T-cell (primary cell): ENCODE data around the gene STK16. TPM values are rescaled to one million over a fixed set of nuclear protein-coding genes. Genes with fewer than 3 reads are reported as not detected.

Experiments
- ATAC-seq, 4 experiments: fragments of 200-7000 bp in 3 of 4; fragments of 150-1000 bp in 1 of 4; cut with Tn5 transposase; replicated peaks in 1 of 4; 1 replicate in 3 of 4; 2 replicates in 1 of 4; pipeline ENCODE4 v1.10.0; 2021; ENCODE audit warnings: moderate library complexity in 3 of 4, mild to moderate bottlenecking in 2 of 4, moderate number of reproducible peaks in 1 of 4
- CTCF ChIA-PET, 2 donors: fragments of 300-600 bp; sonication (Branson Sonifier 250); formaldehyde crosslinking; loops; one replicate each; lab custom pipeline; 2022; ENCODE audit warnings: antibody characterized with exemption in 2 of 2; lab: Charles Lee
- POLR2A ChIA-PET, 2 donors: fragments of 300-600 bp; sonication (Branson Sonifier 250); formaldehyde crosslinking; loops; one replicate each; lab custom pipeline; 2022; ENCODE audit warnings: antibody characterized with exemption in 2 of 2; lab: Charles Lee
- DNase-seq, 35 experiments: peaks; one replicate each; pipeline versions ENCODE4 v3.0.0 to v3.0.0-alpha.2; 2013 to 2023
- H3K27ac ChIP-seq: one replicate; pipeline ENCODE4 v1.5.1; 2013; ENCODE audit warnings: low read length
- H3K27me3 ChIP-seq, 2 experiments: replicated peaks in 1 of 2; 1 replicate in 1 of 2; 2 replicates in 1 of 2; pipeline versions ENCODE4 v1.6.1 to v1.7.0; 2013; ENCODE audit warnings: low read length in 1 of 2, mixed read lengths in 1 of 2; ENCODE audit not compliant: control insufficient read depth in 2 of 2, insufficient read depth in 2 of 2; ENCODE audit errors: extremely low read depth in 1 of 2
- H3K36me3 ChIP-seq, 2 donors: 1 replicate in 1 of 2; 2 replicates in 1 of 2; pipeline versions ENCODE4 v1.6.1 to v1.7.0; 2013; ENCODE audit warnings: low read length in 1 of 2; ENCODE audit not compliant: control insufficient read depth in 2 of 2, insufficient read depth in 1 of 2; ENCODE audit errors: extremely low read depth in 1 of 2
- H3K4me1 ChIP-seq, 2 experiments: 1 replicate in 1 of 2; 2 replicates in 1 of 2; pipeline versions ENCODE4 v1.6.1 to v1.7.0; 2013; ENCODE audit warnings: low read length in 2 of 2, mixed read lengths in 1 of 2; ENCODE audit not compliant: insufficient read depth in 2 of 2, control insufficient read depth in 1 of 2; ENCODE audit errors: extremely low read depth in 1 of 2
- H3K4me3 ChIP-seq, 2 donors: 1 replicate in 1 of 2; 2 replicates in 1 of 2; pipeline versions ENCODE4 v1.5.1 to v1.7.0; 2013; ENCODE audit warnings: mild to moderate bottlenecking in 2 of 2, low read length in 1 of 2, moderate library complexity in 1 of 2; ENCODE audit not compliant: control insufficient read depth in 1 of 2; ENCODE audit errors: extremely low read depth in 1 of 2
- H3K9me3 ChIP-seq: 2 replicates; pipeline ENCODE4 v1.7.0; 2013
- H3K27ac Mint-ChIP-seq, 2 donors: one replicate each; pipeline ENCODE4 v1.8.0; 2020 to 2021; ENCODE audit warnings: mild to moderate bottlenecking in 2 of 2, mixed read lengths in 2 of 2
- H3K27me3 Mint-ChIP-seq, 2 donors: one replicate each; pipeline ENCODE4 v1.8.0; 2021 to 2022; ENCODE audit warnings: mixed read lengths in 2 of 2
- H3K36me3 Mint-ChIP-seq: one replicate; pipeline ENCODE4 v1.8.0; 2021; ENCODE audit warnings: mixed read lengths
- H3K4me1 Mint-ChIP-seq, 3 donors: one replicate each; pipeline ENCODE4 v1.8.0; 2020 to 2022; ENCODE audit warnings: mixed read lengths in 3 of 3, mild to moderate bottlenecking in 1 of 3
- H3K4me3 Mint-ChIP-seq, 3 donors: one replicate each; pipeline ENCODE4 v1.8.0; 2020 to 2022; ENCODE audit warnings: mild to moderate bottlenecking in 3 of 3, mixed read lengths in 3 of 3, moderate library complexity in 3 of 3
- H3K9me3 Mint-ChIP-seq, 3 donors: one replicate each; pipeline ENCODE4 v1.8.0; 2020 to 2022; ENCODE audit warnings: mixed read lengths in 3 of 3
- WGBS: methylation state at CpG from one replicate; pipeline ENCODE4 v1.1.5; 2013; ENCODE audit warnings: missing lambda C conversion rate; ENCODE audit not compliant: insufficient coverage; 5-methylcytosine and 5-hydroxymethylcytosine counted together
- total RNA-seq, 35 experiments: library from RNA in 6 of 35; stranded (reverse) in 6 of 35; fragments of 120-200 nt in 1 of 35; gene quantifications; one replicate each; pipeline versions ENCODE4 v1.2.1 to v1.2.4 and lab custom pipeline; 2013 to 2026

STK16 gene
- total RNA-seq, 5 donors from 2014 or later (not counting 1 experiment from before 2014, with no cell fraction given): 19.3 to 26.6 (median 21.3) TPM

DNA sequence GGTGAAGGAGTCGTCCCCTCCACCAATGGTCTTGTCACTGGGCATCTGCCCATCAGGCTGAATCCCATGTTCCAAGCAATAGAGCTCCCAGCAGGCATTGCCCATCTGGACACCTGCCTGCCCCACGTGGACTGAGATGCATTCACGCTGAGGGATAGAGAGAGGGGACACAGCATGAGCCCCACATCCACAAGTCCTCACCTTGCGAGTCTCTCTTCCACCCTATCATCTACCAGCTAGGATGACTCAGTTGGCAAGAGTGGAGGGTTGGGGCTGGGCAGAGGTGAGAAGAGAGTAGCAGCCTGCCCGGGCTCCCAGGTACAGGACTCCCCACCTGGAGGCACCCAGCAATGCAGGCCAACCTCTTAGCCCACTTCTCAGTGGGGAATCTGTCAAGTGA lies 6.8 kb downstream of the STK16 start:
- Histone ChIP-seq H3K4me1 (peaks cover 38 to 66% of the 10 kb centered on the region in 2 experiments), H3K9me3 (no peaks in the 10 kb centered on the region), H3K4me3 (peak overlapping the region; percentile 95 to 99), H3K27ac (peak overlapping the region; percentile 94), H3K36me3 (peaks cover 15 to 41% of the 10 kb centered on the region in 2 donors), H3K27me3 (no peaks in the 10 kb centered on the region)
- peak in 4 of 35 experiments; percentile 29 to 40 (median 36) for DNase-seq
- no peaks in the 10 kb centered on the region for H3K9me3 Mint-ChIP-seq
- ChIA-PET CTCF (interaction anchor here (0.6 to 1.2 kb wide), 4 partner anchors 26 to 50 kb away, joined by 3 to 4 read pairs (median 4); partner anchors contain the start of gene DNAJB2 (in 1 of the 2)), POLR2A (interaction anchor here (0.6 to 1.7 kb wide), 5 partner anchors 10 to 966 kb away, joined by 3 to 9 read pairs (median 4); partner anchors contain the start of genes ANKZF1 (in 1 of the 2) and ATG9A (in 1 of the 2))
- peaks cover 39% of the 10 kb centered on the region for H3K36me3 Mint-ChIP-seq
- no CpG with 5 or more reads among the region's 5 CpGs for WGBS
- peaks cover 66 to 67% (median 67%) of the 10 kb centered on the region in 3 donors for H3K4me1 Mint-ChIP-seq
- no peaks in the 10 kb centered on the region for H3K27me3 Mint-ChIP-seq
- H3K4me3 Mint-ChIP-seq: peak overlapping the region; percentile 75 to 96 (median 83)
- H3K27ac Mint-ChIP-seq: peak overlapping the region; percentile 98 to 99
- no peak for ATAC-seq

DNA sequence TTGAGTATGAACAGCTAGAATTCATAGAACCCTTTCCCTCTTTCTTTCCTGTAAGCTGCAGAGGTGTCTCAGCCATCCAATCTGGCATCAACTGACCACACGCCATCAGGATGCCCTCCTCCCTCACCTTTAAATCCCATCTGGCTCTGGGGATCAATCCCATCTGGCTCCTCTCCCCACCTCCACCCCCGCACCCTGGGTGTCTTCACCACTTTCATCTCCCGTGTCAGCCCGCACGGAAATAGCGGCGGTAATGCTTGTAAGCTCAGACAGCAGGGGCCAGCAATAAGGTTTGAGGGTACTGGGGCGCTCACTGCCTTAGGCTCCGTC lies 7.3 kb downstream of the STK16 start:
- Histone ChIP-seq H3K27ac (peak overlapping the region; percentile 94), H3K27me3 (no peaks in the 10 kb centered on the region), H3K4me3 (peak overlapping the region; percentile 95 to 99), H3K36me3 (peaks cover 15 to 41% of the 10 kb centered on the region in 2 donors), H3K9me3 (no peaks in the 10 kb centered on the region), H3K4me1 (peaks cover 36 to 61% of the 10 kb centered on the region in 2 experiments)
- H3K4me3 Mint-ChIP-seq: peak overlapping the region; percentile 75 to 96 (median 83)
- DNase-seq: peak in 12 of 35 experiments; percentile 22 to 57 (median 28)
- CTCF ChIA-PET: interaction anchor here (0.6 to 1.2 kb wide), 5 partner anchors 26 to 50 kb away, joined by 3 to 6 read pairs (median 4); no protein-coding TSS in a partner anchor
- peaks cover 62 to 63% (median 63%) of the 10 kb centered on the region in 3 donors for H3K4me1 Mint-ChIP-seq
- peak in 2 of 4 experiments; percentile 3 to 4 for ATAC-seq
- WGBS: 4% methylated on average over 9 of the region's 9 CpGs
- POLR2A ChIA-PET: interaction anchor here (0.6 to 2.7 kb wide), 7 partner anchors 7 to 75 kb away, joined by 3 to 32 read pairs (median 4); partner anchors contain the start of genes GLB1L (in 2 of the 2), STK16 (in 2 of the 2), ABCB6 (in 1 of the 2) and ANKZF1 (in 1 of the 2)
- H3K27ac Mint-ChIP-seq: peak overlapping the region; percentile 98 to 99
- H3K27me3 Mint-ChIP-seq: no peaks in the 10 kb centered on the region
- no peaks in the 10 kb centered on the region for H3K9me3 Mint-ChIP-seq
- H3K36me3 Mint-ChIP-seq: peaks cover 39% of the 10 kb centered on the region

DNA sequence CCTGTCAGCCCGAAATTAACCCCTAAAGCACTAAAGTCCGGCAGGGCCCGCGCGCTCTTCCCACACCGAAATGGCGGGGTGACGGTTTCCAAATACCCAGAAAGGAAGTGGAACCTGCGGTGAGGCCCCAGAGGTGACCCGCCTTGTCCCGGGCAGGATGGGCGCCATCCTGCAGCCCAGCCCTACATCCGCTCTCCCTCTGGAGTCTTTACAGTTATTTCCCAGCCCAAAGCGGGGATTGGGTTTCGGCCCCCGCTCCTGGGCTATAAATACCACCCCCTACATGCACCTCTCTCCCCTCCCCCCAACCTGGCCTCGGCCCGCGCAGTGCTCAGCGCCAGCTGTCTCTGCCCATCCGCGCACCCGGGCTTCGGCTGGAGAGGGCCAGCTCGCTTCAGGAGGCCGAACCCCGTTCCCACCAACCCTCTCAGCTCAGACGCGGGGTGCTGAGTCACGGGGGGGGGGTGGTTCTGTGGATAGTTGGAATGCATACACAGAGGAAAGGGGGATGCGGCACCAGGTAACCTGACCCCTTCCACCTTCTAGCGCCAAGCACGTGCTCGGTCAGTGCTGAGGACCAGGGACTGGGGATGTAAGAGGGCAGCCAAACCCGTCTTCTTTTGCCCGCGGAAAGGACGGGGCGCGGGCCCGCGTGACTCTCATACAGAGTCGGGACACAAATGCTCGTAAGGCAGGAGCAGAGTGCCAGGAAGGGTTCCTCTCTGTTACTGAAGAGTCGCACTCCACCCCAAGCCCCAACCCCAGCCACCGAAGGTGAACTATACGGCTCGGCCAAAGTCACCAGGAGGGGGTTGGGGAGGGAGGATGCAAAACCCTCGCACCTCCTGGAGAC lies 7.8 kb downstream of the STK16 start, which contains the start of gene TUBA4B:
TUBA4B (plus strand) TSS at position 344 of the 853 bp plus-strand sequence; CDS start at position 509, 165 bp downstream.
- Histone ChIP-seq H3K36me3 (peaks cover 15 to 38% of the 10 kb centered on the region in 2 donors), H3K4me1 (peaks cover 33 to 55% of the 10 kb centered on the region in 2 experiments), H3K27me3 (no peaks in the 10 kb centered on the region), H3K4me3 (peak within 1 kb of the TSS; percentile 95 to 99), H3K9me3 (no peaks in the 10 kb centered on the region), H3K27ac (peak within 1 kb of the TSS; percentile 94)
- peak within 1 kb of the TSS; percentile 75 to 96 (median 83) for H3K4me3 Mint-ChIP-seq
- no peaks in the 10 kb centered on the region for H3K9me3 Mint-ChIP-seq
- POLR2A ChIA-PET: interaction anchor here (0.6 to 2.7 kb wide), 8 partner anchors 8 to 77 kb away, joined by 3 to 32 read pairs (median 4); partner anchors contain the start of genes GLB1L (in 2 of the 2), STK16 (in 2 of the 2), ABCB6 (in 1 of the 2) and ANKZF1 (in 1 of the 2)
- peaks cover 56 to 57% (median 57%) of the 10 kb centered on the region in 3 donors for H3K4me1 Mint-ChIP-seq
- 0% methylated on average over 21 of the region's 49 CpGs for WGBS
- ATAC-seq (peak; percentile 28 to 38 (median 32)), DNase-seq (peak in 16 of 35 experiments; percentile 5 to 58 (median 27))
- peak within 1 kb of the TSS; percentile 98 to 99 for H3K27ac Mint-ChIP-seq
- CTCF ChIA-PET: interaction anchor here (0.6 to 2.5 kb wide), 9 partner anchors 24 to 350 kb away, joined by 3 to 38 read pairs (median 6); partner anchors contain the start of genes ANKZF1 (in 1 of the 2), ATG9A (in 1 of the 2), CNPPD1 (in 1 of the 2) and DNAJB2 (in 1 of the 2)
- H3K27me3 Mint-ChIP-seq: no peaks in the 10 kb centered on the region
- H3K36me3 Mint-ChIP-seq: peaks cover 37% of the 10 kb centered on the region

DNA sequence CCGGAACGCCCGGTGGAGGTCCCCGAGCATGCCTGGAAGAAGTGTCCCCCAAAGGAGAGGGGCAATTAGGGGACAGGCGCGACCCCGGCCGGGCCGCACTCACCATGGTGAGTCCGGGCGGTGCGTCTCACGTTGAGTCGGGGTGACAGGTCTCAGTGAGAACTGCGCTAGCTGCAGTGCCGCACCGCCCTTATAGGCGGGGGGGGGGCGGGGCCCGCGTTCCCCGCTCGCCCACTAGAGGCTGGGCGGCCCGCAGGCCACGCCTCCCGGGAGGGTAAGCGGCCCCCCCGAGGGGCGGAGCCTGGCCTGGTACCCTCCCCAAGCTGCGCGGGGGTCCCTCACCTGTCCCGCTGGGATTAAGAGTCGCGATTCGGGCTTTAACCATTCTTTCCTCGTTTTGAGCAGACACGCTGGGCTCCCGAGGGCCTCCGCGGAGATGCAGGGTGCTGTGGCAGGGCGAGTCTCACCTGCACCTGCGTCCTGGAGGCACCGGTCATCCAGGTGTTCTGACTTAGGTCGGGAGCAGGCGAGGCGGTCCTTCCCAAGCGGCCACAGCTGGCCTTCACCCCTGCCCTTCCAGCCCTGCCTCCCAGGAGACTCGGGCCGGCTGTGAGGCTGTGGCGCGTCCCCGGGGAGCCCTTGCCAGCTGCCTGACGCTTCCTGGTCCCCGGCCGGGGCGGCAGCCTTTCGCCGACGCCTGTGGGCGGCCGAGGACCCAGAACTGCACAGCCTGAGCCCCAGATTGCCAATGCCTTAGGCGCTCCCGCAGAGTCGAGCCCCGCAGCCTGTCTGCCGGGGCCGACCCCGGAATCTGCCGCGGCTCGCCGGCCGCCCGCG lies 8.7 kb downstream of the STK16 start, which contains the start of gene TUBA4A:
TUBA4A (minus strand) TSS at position 166 of the 837 bp plus-strand sequence; CDS start at position 106, 60 bp downstream.
- CTCF ChIA-PET: interaction anchor here (0.6 to 2.7 kb wide), 16 partner anchors 9 to 349 kb away, joined by 3 to 38 read pairs (median 6); partner anchors contain the start of genes ANKZF1 (in 1 of the 2), ATG9A (in 1 of the 2), CNPPD1 (in 1 of the 2) and DNAJB2 (in 1 of the 2)

DNA sequence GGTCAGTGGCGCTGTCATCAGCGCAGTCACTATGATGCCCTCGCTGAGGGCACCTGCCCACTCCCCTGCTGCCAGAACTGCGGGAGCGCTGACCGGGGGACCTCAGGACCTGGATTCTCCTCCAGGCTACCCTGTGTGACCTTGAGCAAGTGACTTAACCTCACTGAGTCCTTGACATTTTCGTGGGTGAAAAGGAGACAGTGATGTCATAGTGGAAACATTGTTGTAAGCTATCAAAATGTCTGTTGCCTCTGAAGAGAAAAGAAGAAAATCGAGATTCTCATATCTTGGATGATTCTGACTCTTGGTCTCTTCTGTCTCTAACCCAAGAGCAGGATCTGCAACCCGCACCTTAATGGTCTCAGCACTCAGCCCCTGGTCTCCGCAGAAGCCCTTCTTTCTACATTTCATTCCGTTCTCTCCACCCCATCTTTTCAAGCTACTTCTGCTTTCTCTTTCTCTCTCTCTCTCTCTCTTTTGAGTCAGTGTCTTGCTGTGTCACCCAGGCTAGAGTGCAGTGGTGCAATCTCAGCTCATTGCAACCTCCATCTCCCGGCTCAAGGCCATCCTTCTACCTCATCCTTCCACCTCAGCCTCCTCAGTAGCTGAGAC lies 9.4 kb downstream of the STK16 start:
- peaks cover 40 to 41% (median 41%) of the 10 kb centered on the region in 3 donors for H3K4me1 Mint-ChIP-seq
- Histone ChIP-seq H3K4me3 (peak overlapping the region; percentile 95 to 99), H3K27me3 (no peaks in the 10 kb centered on the region), H3K4me1 (peaks cover 20 to 40% of the 10 kb centered on the region in 2 experiments), H3K9me3 (no peaks in the 10 kb centered on the region), H3K36me3 (peaks cover 13 to 25% of the 10 kb centered on the region in 2 donors), H3K27ac (peak overlapping the region; percentile 94)
- peak overlapping the region; percentile 75 to 96 (median 83) for H3K4me3 Mint-ChIP-seq
- CTCF ChIA-PET: interaction anchor here (0.6 to 2.7 kb wide), 18 partner anchors 8 to 78 kb away, joined by 3 to 38 read pairs (median 5); partner anchors contain the start of genes ANKZF1 (in 1 of the 2), ATG9A (in 1 of the 2), CNPPD1 (in 1 of the 2) and DNAJB2 (in 1 of the 2)
- H3K36me3 Mint-ChIP-seq: peaks cover 24% of the 10 kb centered on the region
- H3K27me3 Mint-ChIP-seq: peaks cover 1 to 3% of the 10 kb centered on the region in 2 donors
- peak; percentile 18 to 33 (median 21) for ATAC-seq
- H3K27ac Mint-ChIP-seq: peak overlapping the region; percentile 88 to 98
- POLR2A ChIA-PET: interaction anchor here (0.6 to 2.7 kb wide), 10 partner anchors 10 to 968 kb away, joined by 3 to 32 read pairs (median 7); partner anchors contain the start of genes GLB1L (in 2 of the 2), STK16 (in 2 of the 2), ANKZF1 (in 1 of the 2) and ATG9A (in 1 of the 2)
- H3K9me3 Mint-ChIP-seq: no peaks in the 10 kb centered on the region
- DNase-seq: peak in 19 of 35 experiments; percentile 17 to 72 (median 36)
- WGBS: 10% methylated on average over 6 of the region's 12 CpGs

More for the DNA sequence above, 8.7 kb downstream of the STK16 start, which contains the start of gene TUBA4A:
- peaks cover 13 to 29% of the 10 kb centered on the region in 2 donors for H3K36me3 ChIP-seq
- WGBS: under 1% methylated on average over 75 of the region's 76 CpGs
- peaks cover 30% of the 10 kb centered on the region for H3K36me3 Mint-ChIP-seq
- H3K4me1 ChIP-seq: peaks cover 25 to 47% of the 10 kb centered on the region in 2 experiments
- H3K27me3 Mint-ChIP-seq: no peaks in the 10 kb centered on the region
- peak; percentile 82 to 96 (median 89) for DNase-seq
- peak within 1 kb of the TSS; percentile 98 to 99 for H3K27ac Mint-ChIP-seq
- H3K4me3 Mint-ChIP-seq: peak within 1 kb of the TSS; percentile 75 to 96 (median 83)
- no peaks in the 10 kb centered on the region for H3K9me3 ChIP-seq
- H3K4me3 ChIP-seq: peak within 1 kb of the TSS; percentile 95 to 99
- peak within 1 kb of the TSS; percentile 94 for H3K27ac ChIP-seq
- no peaks in the 10 kb centered on the region for H3K9me3 Mint-ChIP-seq
- POLR2A ChIA-PET: interaction anchor here (0.6 to 2.7 kb wide), 13 partner anchors 9 to 858 kb away, joined by 3 to 32 read pairs (median 6); partner anchors contain the start of genes GLB1L (in 2 of the 2), STK16 (in 2 of the 2), ANKZF1 (in 1 of the 2) and ATG9A (in 1 of the 2)
- H3K27me3 ChIP-seq: no peaks in the 10 kb centered on the region
- peak; percentile 77 to 87 (median 78) for ATAC-seq
- H3K4me1 Mint-ChIP-seq: peaks cover 47 to 48% (median 48%) of the 10 kb centered on the region in 3 donors
